T follicular helper cell (primary cell): Measurements from ENCODE around the gene NRP2.

Source experiments
- DNase-seq: peaks from one replicate; pipeline ENCODE4 v3.0.0-alpha.2; 2020; ENCODE audit warnings: low read depth

NRP2 gene

GRCh38 chr2:205658572-205658971 lies 23.7 kb upstream of the NRP2 start:
- no peak for DNase-seq

DNA sequence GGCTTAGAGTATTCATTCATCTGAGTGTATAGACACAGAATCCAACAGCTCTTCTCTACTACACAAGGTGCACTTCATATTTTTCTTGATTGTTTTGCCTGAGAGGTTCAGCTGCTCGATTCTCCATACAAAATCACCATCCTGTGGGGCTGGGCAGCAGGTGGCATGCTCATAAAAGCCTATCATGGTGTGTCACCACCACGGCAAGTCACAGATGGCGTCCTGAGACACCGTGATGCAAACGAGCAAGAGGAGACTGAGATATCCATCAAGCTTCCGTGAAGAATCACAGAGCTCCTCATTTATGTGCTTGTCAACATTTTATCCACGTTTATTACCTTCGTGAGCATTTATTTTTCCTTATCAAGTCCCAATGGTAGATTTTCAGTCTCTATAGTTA lies 22.4 kb upstream of the NRP2 start:
- DNase-seq = no peak

DNA sequence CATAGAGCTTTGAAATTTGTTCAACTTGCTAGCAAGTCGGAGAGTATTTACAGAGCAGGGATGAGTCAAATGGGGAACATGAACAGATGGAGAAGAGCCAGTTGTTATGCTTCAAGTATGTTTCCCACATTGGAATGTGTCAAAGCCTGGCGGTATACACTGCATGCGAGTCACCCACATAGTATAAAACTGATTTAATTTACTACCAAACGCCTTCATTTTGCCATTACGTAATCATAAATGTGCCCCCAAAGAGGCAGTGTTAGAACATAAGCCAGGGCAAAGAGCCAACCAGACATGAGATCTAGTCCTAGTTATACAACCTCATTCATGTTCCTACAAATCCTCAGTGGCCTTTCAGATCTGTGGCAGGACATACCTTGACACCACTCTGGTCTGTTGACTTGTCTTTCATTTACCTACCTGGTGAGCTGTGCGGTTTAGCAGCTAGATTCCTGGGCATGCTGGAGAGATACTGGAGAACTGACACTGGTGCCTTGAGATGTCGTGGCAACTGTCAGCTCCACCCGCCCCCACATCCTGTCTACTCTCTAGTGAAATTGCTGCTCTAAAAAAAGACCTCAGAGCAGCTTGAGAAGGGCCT lies 21.7 kb upstream of the NRP2 start:
- DNase-seq = no peak

GRCh38 chr2:205661281-205661680 lies 21.0 kb upstream of the NRP2 start:
- no peak for DNase-seq

DNA sequence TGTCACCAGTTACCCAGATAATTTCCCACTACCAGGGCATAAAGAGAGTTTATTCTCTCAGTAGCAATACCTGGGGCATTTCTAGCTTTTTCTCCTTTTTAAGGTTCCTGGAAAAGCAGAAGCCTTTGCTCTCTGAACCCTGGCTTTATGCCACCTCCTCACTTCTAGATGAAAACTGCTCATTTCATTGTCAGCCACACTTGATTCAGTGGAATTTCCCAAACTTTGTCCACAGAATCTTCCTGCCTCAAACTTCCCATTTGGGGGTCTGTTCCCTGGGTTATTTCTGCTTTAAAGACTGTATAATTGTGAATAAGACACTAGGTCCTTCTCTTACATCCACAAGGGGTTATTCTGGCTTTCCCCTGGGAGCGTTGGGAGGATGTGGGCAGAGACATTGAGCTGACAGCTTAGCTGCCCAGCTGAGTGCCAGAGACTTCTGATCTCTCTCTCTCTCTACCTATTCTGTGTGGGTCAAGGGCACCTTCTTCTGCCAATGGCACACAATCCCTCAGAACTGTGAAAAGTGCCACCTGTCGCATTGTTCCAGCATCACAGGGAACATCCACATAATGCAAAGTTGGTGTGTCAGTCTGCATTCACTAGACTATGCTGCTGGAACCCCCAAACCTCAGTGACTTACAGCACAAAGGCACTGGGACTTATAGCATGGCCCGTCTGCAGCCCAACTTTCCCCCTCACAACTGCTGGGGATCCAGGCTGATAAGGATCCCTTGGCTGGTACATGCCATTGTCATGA lies 19.9 kb upstream of the NRP2 start:
- DNase-seq = no peak

DNA sequence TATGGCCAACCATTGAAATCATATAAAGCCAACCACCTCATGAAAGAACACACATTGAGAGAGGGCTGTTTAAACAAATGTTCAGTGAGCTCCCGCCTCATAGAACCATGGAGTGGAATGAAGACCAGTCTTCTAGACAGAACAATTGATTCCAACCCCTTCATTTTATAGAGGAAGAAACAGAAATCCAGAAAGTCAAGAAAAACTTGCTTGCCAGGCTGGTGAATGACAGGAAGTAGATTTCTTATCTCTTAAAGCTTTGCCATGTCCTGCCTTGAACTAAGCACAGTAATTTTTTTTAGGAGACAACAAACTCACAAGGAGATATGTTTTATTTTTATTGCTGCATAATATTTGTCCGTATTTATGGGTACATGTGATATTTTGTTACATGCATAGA lies 16.5 kb upstream of the NRP2 start:
- no peak for DNase-seq

DNA sequence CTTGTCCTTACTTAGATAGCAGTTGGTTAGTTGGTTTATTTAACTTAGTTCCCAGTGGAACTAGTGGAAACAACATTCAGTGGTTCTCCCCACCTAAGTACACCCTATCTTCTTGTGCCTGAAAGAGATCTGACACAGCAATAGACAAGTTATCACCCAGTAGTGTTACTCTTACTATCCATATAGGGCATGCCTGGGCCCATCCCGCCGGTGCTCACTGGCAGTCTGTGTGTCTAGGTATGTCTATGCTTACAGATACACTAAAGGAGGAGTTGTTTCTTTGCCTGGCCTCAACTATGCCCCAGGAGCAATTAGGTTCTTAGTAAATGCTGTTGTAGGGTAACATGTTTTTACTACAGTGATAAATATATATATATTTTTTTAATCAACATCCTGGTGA lies 12.0 kb upstream of the NRP2 start:
- DNase-seq = no peak

DNA sequence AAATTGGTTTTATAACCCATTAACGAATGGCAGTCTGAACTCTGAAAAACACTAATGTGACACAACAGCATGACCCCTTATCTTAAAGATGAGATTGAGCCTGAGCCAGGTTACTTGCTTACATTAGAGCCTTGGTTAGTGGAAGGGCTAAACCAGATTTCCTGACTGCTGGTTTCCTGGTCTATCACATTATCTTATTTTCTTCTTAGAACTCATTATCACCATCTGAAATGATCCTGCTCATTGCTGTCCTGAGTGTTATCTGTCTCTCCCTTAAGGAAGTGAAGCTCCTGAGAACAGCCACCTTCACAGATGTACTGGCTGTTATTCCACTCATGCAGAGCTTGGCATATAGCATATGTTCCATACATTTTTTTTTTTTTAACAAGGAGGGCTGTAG lies 9.0 kb upstream of the NRP2 start:
- no peak for DNase-seq

GRCh38 chr2:205675861-205676516 lies 6.3 kb upstream of the NRP2 start:
- no peak for DNase-seq

DNA sequence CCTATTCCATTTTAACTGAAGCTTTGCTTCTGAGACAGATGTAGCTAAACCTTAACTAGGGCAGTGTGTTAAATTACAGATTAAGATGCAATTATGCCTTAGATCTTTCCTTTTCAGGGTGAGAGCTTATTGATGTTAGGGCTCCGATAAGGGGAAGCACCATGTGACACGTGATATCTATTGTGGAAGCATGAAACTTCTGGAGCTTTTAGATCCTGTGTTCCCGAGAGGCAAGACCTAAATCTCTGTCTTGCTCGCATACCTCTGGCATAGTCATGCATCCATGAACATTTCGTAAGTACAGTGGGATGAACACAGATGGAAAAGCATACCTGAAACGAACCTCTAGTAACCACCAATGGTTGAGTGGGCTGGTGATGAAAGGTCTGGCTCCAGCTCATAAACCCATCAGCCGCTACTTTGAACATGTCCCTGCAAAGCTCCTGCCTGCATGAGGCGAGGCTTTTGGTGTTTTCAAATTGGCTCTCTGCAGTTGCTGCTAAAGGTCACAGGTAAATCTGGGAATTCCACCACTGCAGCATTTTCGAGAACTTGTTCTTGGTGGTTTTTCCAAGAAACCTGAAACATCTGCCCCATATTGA lies 3.7 kb upstream of the NRP2 start:
- no peak for DNase-seq

DNA sequence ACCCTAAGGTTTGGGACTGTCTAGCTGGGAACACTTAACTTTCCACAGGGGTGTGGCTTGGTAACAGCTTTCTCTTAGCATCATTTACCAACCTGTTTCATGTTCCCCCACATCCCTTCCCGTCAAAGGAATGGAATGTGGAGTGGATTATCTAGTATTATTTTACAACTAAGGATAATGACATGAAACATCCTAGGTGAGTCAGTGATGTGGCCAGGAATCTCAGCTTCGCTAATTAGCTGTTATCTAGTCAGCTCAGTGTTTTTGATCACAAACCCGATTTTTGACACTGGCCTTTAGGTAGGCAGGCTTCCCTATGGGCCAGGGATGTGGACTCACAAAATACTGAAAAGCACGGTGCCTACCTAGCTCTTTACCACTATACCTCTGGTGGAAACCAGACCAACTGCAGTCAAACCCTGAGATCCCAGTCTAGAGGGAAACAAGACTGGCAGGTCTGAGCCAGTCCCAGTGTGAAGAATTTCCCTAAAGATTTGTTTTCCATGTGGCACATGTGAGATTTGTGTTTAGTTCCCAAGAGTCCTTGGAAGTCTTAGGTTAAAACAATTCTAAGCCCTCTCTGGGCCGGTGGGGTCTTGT lies 2.8 kb upstream of the NRP2 start:
- DNase-seq = no peak

DNA sequence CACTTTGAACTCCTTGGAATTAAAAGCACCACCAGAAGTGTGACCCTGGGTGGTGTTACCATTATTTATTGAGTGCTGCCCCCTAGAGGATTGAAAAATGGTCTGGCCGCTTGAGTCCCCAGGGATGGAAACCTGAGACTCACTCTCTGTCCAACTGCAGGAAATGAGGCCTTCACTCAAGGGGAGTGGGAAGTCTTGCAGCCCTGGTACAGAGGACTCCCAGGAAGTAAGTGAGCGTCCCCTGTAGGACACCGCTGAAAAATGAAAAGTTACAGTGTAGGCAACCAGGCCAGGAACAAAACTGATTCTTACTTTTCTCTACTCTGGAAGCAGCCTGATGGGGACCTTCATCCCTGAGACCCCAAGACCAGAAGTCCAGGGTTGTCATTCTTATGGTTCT lies 2.2 kb upstream of the NRP2 start:
- peak; percentile 12 for DNase-seq

GRCh38 chr2:205680903-205681302 lies 1.4 kb upstream of the NRP2 start:
- DNase-seq = no peak

DNA sequence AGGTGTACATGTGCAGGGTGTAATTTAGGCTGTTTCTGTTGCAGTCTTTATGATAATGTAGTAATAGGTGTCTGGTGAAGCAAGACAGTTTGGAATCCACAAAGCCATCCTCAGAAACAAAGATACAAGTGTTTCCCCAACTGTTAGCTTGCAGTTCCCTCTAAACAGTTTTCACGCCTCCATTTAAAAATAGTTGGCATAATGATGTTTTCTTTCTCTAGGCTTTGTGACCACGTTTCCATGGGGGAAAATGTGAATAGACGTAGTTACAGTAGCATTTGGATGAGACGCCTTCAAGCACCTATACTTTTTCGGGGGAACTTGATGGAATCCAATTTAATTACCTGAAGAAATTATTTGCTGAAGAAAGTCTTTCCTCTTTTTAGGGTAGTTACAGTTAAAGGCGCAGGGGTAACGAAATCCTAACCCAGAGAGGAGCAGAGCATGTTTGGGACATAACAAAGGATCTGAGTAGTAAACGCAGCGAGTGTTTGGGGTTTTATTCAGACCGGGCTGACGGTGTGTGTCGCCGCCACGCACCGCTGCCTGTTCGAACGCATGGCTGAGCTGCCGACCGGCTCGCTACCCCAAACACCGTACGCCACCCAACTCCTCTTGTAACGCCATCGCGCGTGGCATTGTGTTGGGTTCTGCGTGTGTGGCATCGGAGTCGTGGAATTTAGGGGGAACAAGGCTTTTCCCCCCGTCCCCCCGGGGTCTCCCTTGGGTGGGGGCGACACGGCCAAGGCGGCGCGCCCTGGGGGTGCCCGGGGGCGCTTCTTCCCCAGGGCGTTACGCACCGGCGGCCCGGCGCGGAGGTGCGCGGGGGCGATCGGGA lies 681 bp upstream of the NRP2 start:
- DNase-seq = no peak

GRCh38 chr2:205682971-205683501 lies 735 bp downstream of the NRP2 start:
- DNase-seq = no peak

DNA sequence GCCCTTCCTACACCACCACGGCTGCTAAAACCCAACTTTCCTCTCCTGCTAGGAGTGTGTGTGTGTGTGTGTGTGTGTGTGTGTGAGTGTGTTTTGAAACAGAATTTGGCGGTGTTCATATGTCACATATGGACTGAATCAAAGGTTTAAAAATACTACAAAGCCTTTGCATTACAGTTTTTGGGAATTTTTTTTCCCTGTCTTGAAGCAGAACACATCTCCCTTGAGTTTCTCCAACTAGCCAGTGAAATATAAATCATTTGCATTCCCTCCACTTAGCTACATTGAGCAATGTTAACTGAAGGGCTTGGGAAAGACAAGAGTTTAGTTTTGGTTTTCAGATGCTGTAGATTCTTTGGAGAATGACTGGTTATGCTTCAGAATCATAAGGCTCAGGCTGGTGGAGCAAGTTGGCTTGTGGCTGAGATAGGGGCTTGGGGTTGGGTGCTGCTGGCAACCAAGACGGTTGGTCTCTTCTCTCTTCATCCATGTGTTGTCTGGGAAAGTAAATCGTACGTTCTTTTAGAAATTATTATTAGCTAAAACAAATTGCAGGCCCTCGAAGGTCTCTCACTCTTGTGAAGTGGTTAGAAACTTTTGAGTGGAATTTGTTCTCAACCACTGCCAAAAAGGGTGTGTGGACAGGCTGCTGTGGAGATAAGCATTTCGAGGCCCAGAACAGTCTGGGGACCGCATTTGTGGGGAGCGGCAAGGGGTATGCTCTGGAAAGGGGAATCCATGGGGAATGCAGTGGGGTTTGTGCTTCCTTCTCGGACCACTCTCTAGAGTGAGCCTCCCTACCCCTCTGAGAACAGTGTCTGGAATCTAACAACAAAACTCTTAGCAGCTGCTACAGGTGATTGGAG lies 1.4 kb downstream of the NRP2 start:
- no peak for DNase-seq

DNA sequence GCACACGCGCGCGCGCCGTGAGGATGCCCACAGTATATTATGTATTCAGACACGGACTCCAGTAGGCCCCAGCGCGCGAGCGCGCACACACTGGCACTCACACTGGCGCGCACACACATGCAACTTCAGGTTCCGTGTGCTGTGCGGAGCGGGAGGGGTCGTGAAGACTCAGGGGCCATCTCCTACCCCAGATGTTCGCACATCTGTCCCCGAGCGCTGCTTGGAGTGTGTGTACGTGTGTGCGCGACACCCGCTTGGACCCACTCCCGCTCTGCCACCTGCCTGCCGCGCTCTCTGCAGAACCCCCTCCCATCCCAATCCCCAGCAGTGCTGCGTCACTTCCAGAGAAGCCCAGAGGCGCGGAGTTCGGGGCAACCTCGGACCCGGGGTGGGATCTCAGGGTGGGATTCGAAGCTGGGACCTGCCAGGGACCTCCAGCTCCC lies 2.6 kb downstream of the NRP2 start:
- no peak for DNase-seq

DNA sequence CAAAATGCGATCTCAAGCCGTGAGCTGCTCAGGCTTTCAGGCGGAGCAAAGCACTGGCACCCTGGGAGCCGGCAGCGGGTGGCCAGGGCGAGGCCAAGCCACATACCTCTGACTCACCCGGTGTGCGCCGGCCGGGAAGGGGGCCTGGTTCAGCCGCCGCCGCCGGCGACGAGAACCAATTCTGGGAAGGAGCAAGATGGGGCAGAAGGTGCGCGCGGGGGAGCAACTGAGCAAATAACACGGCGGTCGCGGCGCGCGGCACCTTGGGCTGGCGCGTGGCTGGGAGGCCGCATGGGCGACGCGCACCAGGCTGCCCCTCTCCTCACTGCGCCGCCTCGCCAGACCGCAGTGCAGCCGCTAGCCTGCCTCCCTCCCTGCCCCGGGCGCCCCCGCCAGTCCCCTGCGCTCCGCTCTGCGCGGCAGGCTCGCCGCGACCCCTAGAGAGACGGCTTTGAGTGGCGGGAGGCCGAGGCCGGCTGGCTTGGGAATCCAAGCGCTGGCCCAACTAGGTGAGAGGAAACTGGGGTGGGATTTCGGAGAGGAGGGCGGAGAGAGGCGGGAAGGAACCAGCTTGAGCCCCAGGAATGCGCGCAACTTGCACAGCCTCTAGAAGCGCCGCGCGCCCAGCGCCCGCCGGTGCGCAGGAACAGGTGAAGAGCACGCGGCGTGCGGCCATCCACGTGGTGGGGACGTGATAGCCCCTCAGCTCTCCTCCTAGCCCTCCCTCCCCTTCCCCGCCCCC lies 3.2 kb downstream of the NRP2 start:
- DNase-seq = no peak

- DNase-seq = no peak
Measured at GRCh38 chr2:205686056-205686782, 3.9 kb downstream of the NRP2 start.
